Measurements from ENCODE around the gene LZTFL1. TPM values are rescaled to one million over a fixed set of nuclear protein-coding genes. Genes with fewer than 3 reads are reported as not detected.

LZTFL1 gene
- total RNA-seq, 1 experiment from 2014 or later = 32.3 TPM

GRCh38 chr3:45779746-45780735 is 61.9 kb downstream of the LZTFL1 start:
- DNase-seq (ENCODE audit: low read depth, low spot score) = no peak
- in situ Hi-C loops (cut with HindIII; ENCODE audit: low pct_unique_long_range_greater_than_20kb, low sequenced_read_pairs) = no loop called here

GRCh38 chr3:45778761-45779201 is 63.1 kb downstream of the LZTFL1 start:
- in situ Hi-C loops (cut with HindIII; ENCODE audit: low pct_unique_long_range_greater_than_20kb, low sequenced_read_pairs) = no loop called here

GRCh38 chr3:45777746-45778386 is 64.1 kb downstream of the LZTFL1 start:
- no peak for DNase-seq (ENCODE audit: low read depth, low spot score)
- in situ Hi-C loops (cut with HindIII; ENCODE audit: low pct_unique_long_range_greater_than_20kb, low sequenced_read_pairs) = no loop called here

More at GRCh38 chr3:45778761-45779201, 63.1 kb downstream of the LZTFL1 start:
- no peak for DNase-seq (ENCODE audit: low read depth, low spot score)

GRCh38 chr3:45777111-45777745 is 64.7 kb downstream of the LZTFL1 start:
- DNase-seq (ENCODE audit: low read depth, low spot score) = no peak
- in situ Hi-C loops (cut with HindIII; ENCODE audit: low pct_unique_long_range_greater_than_20kb, low sequenced_read_pairs) = no loop called here

GRCh38 chr3:45776611-45777010 is 65.3 kb downstream of the LZTFL1 start:
- in situ Hi-C loops (cut with HindIII; ENCODE audit: low pct_unique_long_range_greater_than_20kb, low sequenced_read_pairs) = no loop called here
- no peak for DNase-seq (ENCODE audit: low read depth, low spot score)

- in situ Hi-C loops (cut with HindIII; ENCODE audit: low pct_unique_long_range_greater_than_20kb, low sequenced_read_pairs) = no loop called here
- DNase-seq (ENCODE audit: low read depth, low spot score) = no peak
Measured at GRCh38 chr3:45776301-45776595, 65.7 kb downstream of the LZTFL1 start.

- in situ Hi-C loops (cut with HindIII; ENCODE audit: low pct_unique_long_range_greater_than_20kb, low sequenced_read_pairs) = no loop called here
- no peak for DNase-seq (ENCODE audit: low read depth, low spot score)
Measured at GRCh38 chr3:45775571-45776300, 66.2 kb downstream of the LZTFL1 start.

GRCh38 chr3:45774581-45775521 is 67.1 kb downstream of the LZTFL1 start:
- in situ Hi-C loops (cut with HindIII; ENCODE audit: low pct_unique_long_range_greater_than_20kb, low sequenced_read_pairs) = no loop called here
- DNase-seq (ENCODE audit: low read depth, low spot score) = no peak

GRCh38 chr3:45773714-45774449 is 68.0 kb downstream of the LZTFL1 start:
- in situ Hi-C loops (cut with HindIII; ENCODE audit: low pct_unique_long_range_greater_than_20kb, low sequenced_read_pairs) = no loop called here
- DNase-seq (ENCODE audit: low read depth, low spot score) = no peak

Other genes starting within 250 kb of the LZTFL1 start
- gene LIMD1, start 247.4 kb downstream of the LZTFL1 start, total RNA-seq (2014; rRNA removed; shearing (Covaris generic)) = 20.0 and 20.7 TPM in 2 replicates
- gene SACM1L, start 152.7 kb downstream of the LZTFL1 start, total RNA-seq (2014; rRNA removed; shearing (Covaris generic)) = 64.8 and 70.7 TPM in 2 replicates
- gene SLC6A20, start 45.6 kb downstream of the LZTFL1 start, total RNA-seq (2014; rRNA removed; shearing (Covaris generic)) = not detected in 2 replicates
- gene CCR9, start 44.4 kb upstream of the LZTFL1 start, total RNA-seq (2014; rRNA removed; shearing (Covaris generic)) = not detected in 2 replicates
- not detected in 2 replicates for gene CXCR6, start 101.3 kb upstream of the LZTFL1 start, total RNA-seq (2014; rRNA removed; shearing (Covaris generic))
- gene FYCO1, start 153.7 kb upstream of the LZTFL1 start, total RNA-seq (2014; rRNA removed; shearing (Covaris generic)) = 52.7 and 53.6 TPM in 2 replicates
- gene XCR1, start 185.4 kb upstream of the LZTFL1 start, total RNA-seq (2014; rRNA removed; shearing (Covaris generic)) = not detected in 2 replicates

All from SK-MEL-5 (cell line).